AG09309 (cell line): ENCODE data around the gene CCDC175.

Experiments
- DNase-seq: peaks from one replicate; pipeline ENCODE4 v3.0.0-alpha.2; 2010; ENCODE audit warnings: low read depth
- H3K4me3 ChIP-seq: 2 replicates; pipeline ENCODE4 v1.5.1; 2011; ENCODE audit warnings: mild to moderate bottlenecking, low read depth, low read length, moderate library complexity; ENCODE audit not compliant: control insufficient read depth
- TF ChIP-seq, protein P1 (sequence below): IDR thresholded peaks from 2 replicates; pipeline ENCODE4 v1.5.1; 2011; ENCODE audit warnings: mild to moderate bottlenecking, low read depth, low read length, inconsistent platforms; ENCODE audit not compliant: insufficient read depth, control insufficient read depth; ENCODE audit errors: missing control alignments

Gene CCDC175

GRCh38 chr14:59576332-59577294, at the start of gene CCDC175:
TSS of gene CCDC175 (minus strand) at chr14:59576812. CDS start at chr14:59576775, 37 bp downstream.
- peak within 1 kb of the TSS; percentile 34 for H3K4me3 ChIP-seq
- TF ChIP-seq, protein P1, sequence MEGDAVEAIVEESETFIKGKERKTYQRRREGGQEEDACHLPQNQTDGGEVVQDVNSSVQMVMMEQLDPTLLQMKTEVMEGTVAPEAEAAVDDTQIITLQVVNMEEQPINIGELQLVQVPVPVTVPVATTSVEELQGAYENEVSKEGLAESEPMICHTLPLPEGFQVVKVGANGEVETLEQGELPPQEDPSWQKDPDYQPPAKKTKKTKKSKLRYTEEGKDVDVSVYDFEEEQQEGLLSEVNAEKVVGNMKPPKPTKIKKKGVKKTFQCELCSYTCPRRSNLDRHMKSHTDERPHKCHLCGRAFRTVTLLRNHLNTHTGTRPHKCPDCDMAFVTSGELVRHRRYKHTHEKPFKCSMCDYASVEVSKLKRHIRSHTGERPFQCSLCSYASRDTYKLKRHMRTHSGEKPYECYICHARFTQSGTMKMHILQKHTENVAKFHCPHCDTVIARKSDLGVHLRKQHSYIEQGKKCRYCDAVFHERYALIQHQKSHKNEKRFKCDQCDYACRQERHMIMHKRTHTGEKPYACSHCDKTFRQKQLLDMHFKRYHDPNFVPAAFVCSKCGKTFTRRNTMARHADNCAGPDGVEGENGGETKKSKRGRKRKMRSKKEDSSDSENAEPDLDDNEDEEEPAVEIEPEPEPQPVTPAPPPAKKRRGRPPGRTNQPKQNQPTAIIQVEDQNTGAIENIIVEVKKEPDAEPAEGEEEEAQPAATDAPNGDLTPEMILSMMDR, result peak; percentile 78
- peak; percentile 21 for DNase-seq

DNA sequence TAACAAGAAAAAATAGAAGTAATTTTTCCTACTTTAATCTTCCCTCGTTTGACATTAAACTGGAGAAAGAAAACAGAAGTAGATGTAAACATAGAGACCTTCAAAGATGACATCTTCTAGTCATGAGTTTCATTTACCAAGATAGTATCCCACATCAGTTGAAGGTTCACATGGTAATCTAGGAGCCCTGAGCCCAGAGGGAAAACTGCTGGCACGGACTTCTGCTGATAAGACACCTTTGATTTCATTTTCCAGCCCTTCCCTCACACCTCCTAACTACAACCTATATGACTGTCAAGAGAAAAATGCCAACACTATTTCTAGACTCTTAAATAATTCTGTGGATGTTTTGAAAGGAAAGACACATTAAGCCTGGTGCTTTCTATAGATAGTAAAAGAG, 46.0 kb upstream of the CCDC175 start:
- TF ChIP-seq, protein P1, result no peak
- H3K4me3 ChIP-seq, result no peak overlapping the region
- DNase-seq, result no peak

DNA sequence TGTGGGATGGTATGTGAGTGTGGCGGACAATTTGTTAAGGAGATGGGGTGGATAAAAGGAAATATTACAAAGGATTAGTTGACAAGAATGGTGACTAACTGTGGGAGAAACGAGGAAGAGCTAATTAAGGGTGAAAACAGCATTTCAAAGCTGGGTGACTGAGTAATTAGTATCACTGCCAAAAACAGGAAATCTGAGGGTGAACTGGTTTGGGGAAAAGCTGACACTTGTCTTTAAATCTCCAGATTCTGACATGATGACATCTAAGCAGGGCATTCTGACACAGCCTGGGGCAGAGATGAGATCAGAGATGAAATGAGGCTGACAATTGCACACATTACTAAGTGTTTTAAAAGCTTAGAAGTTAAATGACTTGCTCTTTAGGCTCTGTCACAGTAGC, 42.4 kb upstream of the CCDC175 start:
- no peak for DNase-seq
- TF ChIP-seq, protein P1, result no peak
- no peak overlapping the region for H3K4me3 ChIP-seq

- DNase-seq, result no peak
- no peak overlapping the region for H3K4me3 ChIP-seq
- TF ChIP-seq, protein P1, result no peak
Observed at GRCh38 chr14:59601056-59601455, 24.4 kb upstream of the CCDC175 start.

GRCh38 chr14:59600211-59600945, 23.8 kb upstream of the CCDC175 start:
- no peak for DNase-seq
- TF ChIP-seq, protein P1, result no peak
- H3K4me3 ChIP-seq, result no peak overlapping the region

DNA sequence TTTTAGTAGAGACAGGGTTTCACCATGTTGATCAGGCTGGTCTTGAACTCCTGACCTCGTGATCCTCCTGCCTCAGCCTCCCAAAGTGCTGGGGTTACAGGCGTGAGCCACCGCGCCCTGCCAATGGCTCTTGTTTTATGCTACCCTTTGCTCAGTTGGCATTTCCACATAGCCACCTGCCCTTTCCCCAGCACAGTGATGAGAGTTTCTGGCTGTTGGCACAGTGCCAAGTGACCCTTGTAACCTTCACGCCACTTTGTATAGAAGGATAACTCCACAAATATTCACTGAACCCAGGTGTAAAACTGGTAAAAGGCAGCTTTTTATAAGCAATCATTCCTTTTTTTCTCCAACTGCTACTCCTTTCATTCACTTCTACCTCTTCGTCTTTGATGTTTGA, 18.5 kb upstream of the CCDC175 start:
- H3K4me3 ChIP-seq, result no peak overlapping the region
- TF ChIP-seq, protein P1, result no peak
- no peak for DNase-seq
